B cell (primary cell): Measurements from ENCODE around the gene TSN. TPM values are rescaled to one million over a fixed set of nuclear protein-coding genes. Genes with fewer than 3 reads are reported as not detected.
"Not testable (repeated sequence)": the region's sequence is repeated elsewhere in the genome, so short reads cannot be mapped to it uniquely, and the experiment has no call there.

Experiments used
- ATAC-seq: fragments of 200-7000 bp; cut with Tn5 transposase; one replicate; pipeline ENCODE4 v1.10.0; 2021; ENCODE audit warnings: low read depth, mild to moderate bottlenecking, moderate number of reproducible peaks, moderate library complexity
- CTCF ChIA-PET: fragments of 350-600 bp; sonication (Branson Sonifier 250); formaldehyde crosslinking; loops from one replicate; lab custom pipeline; 2021; ENCODE audit warnings: antibody characterized with exemption, inconsistent platforms; lab: Charles Lee
- POLR2A ChIA-PET: fragments of 350-600 bp; sonication (Branson Sonifier 250); formaldehyde crosslinking; loops from one replicate; lab custom pipeline; 2021; ENCODE audit warnings: antibody characterized with exemption; lab: Charles Lee
- DNase-seq: peaks from one replicate; pipeline ENCODE4 v3.0.0; 2013
- H2AFZ ChIP-seq: 2 replicates; pipeline ENCODE4 v1.6.1; 2012; ENCODE audit warnings: mild to moderate bottlenecking, low read depth, low read length; ENCODE audit not compliant: insufficient read depth, poor library complexity, severe bottlenecking
- H3K27ac ChIP-seq, 2 donors: 1 replicate in 1 of 2; 2 replicates in 1 of 2; pipeline ENCODE4 v1.5.1; 2012 to 2013; ENCODE audit warnings: low read length in 2 of 2, mild to moderate bottlenecking in 2 of 2, moderate library complexity in 1 of 2
- H3K27me3 ChIP-seq, 4 experiments: fragments of 200-600 bp in 1 of 4; sonication (generic) in 1 of 4; replicated peaks in 1 of 4; 1 replicate in 2 of 4; 2 replicates in 2 of 4; pipeline versions ENCODE4 v1.6.1 to v1.7.0; 2013 to 2016; ENCODE audit warnings: low read length in 3 of 4, mild to moderate bottlenecking in 2 of 4, mixed read lengths in 1 of 4, moderate library complexity in 1 of 4; ENCODE audit not compliant: insufficient read depth in 4 of 4, control insufficient read depth in 3 of 4; ENCODE audit errors: control extremely low read depth in 1 of 4
- H3K36me3 ChIP-seq, 2 experiments: replicated peaks in 1 of 2; 1 replicate in 1 of 2; 2 replicates in 1 of 2; pipeline versions ENCODE4 v1.6.1 to v1.7.1; 2013; ENCODE audit warnings: low read length in 1 of 2; ENCODE audit not compliant: insufficient read depth in 2 of 2, control insufficient read depth in 1 of 2; ENCODE audit errors: control extremely low read depth in 1 of 2, extremely low read depth in 1 of 2
- H3K4me1 ChIP-seq, 2 donors: fragments of 200-600 bp in 1 of 2; sonication (generic) in 1 of 2; 1 replicate in 1 of 2; 2 replicates in 1 of 2; pipeline versions ENCODE4 v1.5.1 to v1.6.1; 2013 to 2017; ENCODE audit warnings: low read length in 2 of 2; ENCODE audit not compliant: control insufficient read depth in 2 of 2, insufficient read depth in 2 of 2
- H3K4me2 ChIP-seq: replicated peaks from 2 replicates; pipeline ENCODE3; 2012; ENCODE audit warnings: mild to moderate bottlenecking, low read depth, low read length; ENCODE audit not compliant: poor library complexity, severe bottlenecking
- H3K4me3 ChIP-seq, 5 experiments: fragments of 200-600 bp in 1 of 5; sonication (generic) in 1 of 5; 1 replicate in 3 of 5; 2 replicates in 2 of 5; pipeline versions ENCODE4 v1.5.1 to v1.7.0; 2011 to 2016; ENCODE audit warnings: low read length in 4 of 5, mild to moderate bottlenecking in 4 of 5, low read depth in 2 of 5, control low read depth in 1 of 5, moderate library complexity in 1 of 5; ENCODE audit not compliant: insufficient read depth in 1 of 5; ENCODE audit errors: control extremely low read depth in 1 of 5, extremely low read depth in 1 of 5
- H3K79me2 ChIP-seq: fragments of 200-600 bp; sonication (generic); one replicate; pipeline ENCODE4 v1.6.0; 2016; ENCODE audit warnings: low read length; ENCODE audit not compliant: control insufficient read depth, insufficient read depth
- H3K9ac ChIP-seq: fragments of 200-600 bp; sonication (generic); 2 replicates; pipeline ENCODE4 v1.6.1; 2017; ENCODE audit warnings: mild to moderate bottlenecking, low read length, moderate library complexity
- H3K9me3 ChIP-seq, 3 donors: one replicate each; pipeline versions ENCODE4 v1.6.1 to v1.7.1; 2013; ENCODE audit warnings: low read length in 2 of 3; ENCODE audit not compliant: control insufficient read depth in 2 of 3, insufficient read depth in 1 of 3; ENCODE audit errors: control extremely low read depth in 1 of 3
- H4K20me1 ChIP-seq: 2 replicates; pipeline ENCODE4 v1.6.0; 2012; ENCODE audit warnings: mild to moderate bottlenecking, low read length; ENCODE audit not compliant: insufficient read depth, control insufficient read depth, poor library complexity, severe bottlenecking
- H3K27ac Mint-ChIP-seq: one replicate; pipeline ENCODE4 v1.8.0; 2021; ENCODE audit warnings: mixed read lengths
- H3K27me3 Mint-ChIP-seq: one replicate; pipeline ENCODE4 v1.8.0; 2021; ENCODE audit warnings: mixed read lengths
- H3K4me1 Mint-ChIP-seq: one replicate; pipeline ENCODE4 v1.8.0; 2021; ENCODE audit warnings: mixed read lengths
- H3K4me3 Mint-ChIP-seq: one replicate; pipeline ENCODE4 v1.8.0; 2021; ENCODE audit warnings: mixed read lengths
- H3K9me3 Mint-ChIP-seq: one replicate; pipeline ENCODE4 v1.8.0; 2022; ENCODE audit warnings: mixed read lengths; ENCODE audit not compliant: insufficient read depth
- EZH2 ChIP-seq: IDR thresholded peaks from 2 replicates; pipeline ENCODE4 v1.6.1; 2012; ENCODE audit warnings: borderline replicate concordance, low read depth, mild to moderate bottlenecking, moderate library complexity, low read length; ENCODE audit not compliant: insufficient read depth, poor library complexity, severe bottlenecking
- WGBS: methylation state at CpG from one replicate; pipeline ENCODE4 v1.1.5; 2013; ENCODE audit warnings: missing lambda C conversion rate; ENCODE audit not compliant: insufficient coverage; 5-methylcytosine and 5-hydroxymethylcytosine counted together
- intact Hi-C: fragments of 100-400 bp; cut with micrococcal nuclease; formaldehyde crosslinking; loops from one replicate; pipeline ENCODE4 v1.10.0; 2022
- polyA plus RNA-seq: library from polyadenylated mRNA; depleted of rRNA; stranded (reverse); fragments of >200 nt; gene quantifications from 2 replicates; pipeline ENCODE4 v1.2.3, GENCODE V29; 2012
- total RNA-seq, 2 donors: library from RNA; stranded (reverse); fragments of 120-200 nt in 1 of 2; gene quantifications; 1 replicate in 1 of 2; 2 replicates in 1 of 2; pipeline versions ENCODE4 v1.2.3 to v1.2.4, GENCODE V29; 2013 to 2022
- TF ChIP-seq, protein P1 (sequence below): fragments of 200-600 bp; IDR thresholded peaks from one replicate; pipeline ENCODE4 v1.8.0; 2022; ENCODE audit warnings: antibody characterized with exemption, mild to moderate bottlenecking

The TSN gene
- total and polyA plus RNA-seq, 2 donors (not counting 1 experiment from before 2014, with no cell fraction given) = 10.8 to 43.4 TPM

DNA sequence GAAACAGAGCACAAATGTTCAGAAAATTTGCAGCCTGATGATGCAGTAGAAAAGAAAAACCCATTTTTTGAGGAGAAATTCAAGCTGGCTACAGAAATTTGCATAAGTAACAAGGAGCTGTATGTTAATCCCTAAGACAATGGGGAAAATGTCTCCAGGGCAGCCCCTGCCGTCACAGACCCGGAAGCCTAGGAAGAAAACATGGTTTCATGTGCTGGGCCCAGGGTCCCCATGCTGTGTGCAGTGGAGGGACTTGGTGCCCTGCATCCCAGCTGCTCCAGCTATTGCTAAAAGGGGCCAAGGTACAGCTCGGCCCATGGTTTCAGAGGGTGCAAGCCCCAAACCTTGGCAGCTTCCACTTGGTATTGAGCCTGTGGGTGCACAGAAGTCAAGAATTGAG, 57.6 kb downstream of the TSN start:
- H3K27me3 Mint-ChIP-seq, H3K9me3 Mint-ChIP-seq, H3K27ac ChIP-seq, H2AFZ ChIP-seq, ATAC-seq, H3K4me1 ChIP-seq, H3K27me3 ChIP-seq, POLR2A ChIA-PET, H3K27ac Mint-ChIP-seq, H3K9ac ChIP-seq, H3K4me3 ChIP-seq, H3K9me3 ChIP-seq, H3K4me1 Mint-ChIP-seq, DNase-seq, CTCF ChIA-PET, H3K36me3 ChIP-seq, H3K4me3 Mint-ChIP-seq, H3K79me2 ChIP-seq, H4K20me1 ChIP-seq, H3K4me2 ChIP-seq, intact Hi-C loops: not testable (repeated sequence)
- WGBS = 94% methylated on average over 3 of the region's 3 CpGs

DNA sequence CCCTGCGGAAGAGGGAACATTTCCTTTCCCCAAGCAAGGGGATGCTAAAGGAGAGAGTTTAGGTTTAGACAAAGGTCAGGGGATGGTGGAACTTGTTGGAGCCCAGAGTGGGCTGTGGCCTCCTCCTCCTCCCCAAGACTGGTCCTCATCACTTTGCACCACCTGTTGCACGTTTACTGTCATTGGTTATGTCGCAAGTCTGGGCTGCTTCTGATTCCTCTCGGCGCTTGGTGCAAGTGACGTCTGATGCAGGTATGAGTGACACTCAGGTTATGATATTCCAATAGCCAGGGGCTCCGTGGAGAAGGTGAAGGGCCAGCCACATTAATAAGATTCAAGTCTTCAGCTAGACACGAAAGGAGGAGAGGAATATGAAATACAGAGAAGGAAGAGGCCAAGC, 59.8 kb downstream of the TSN start:
- Mint-ChIP-seq H3K27ac (no peak overlapping the region), H3K9me3 (no peaks in the 10 kb centered on the region), H3K4me1 (peaks cover 16% of the 10 kb centered on the region), H3K4me3 (no peak overlapping the region), H3K27me3 (peaks cover 7% of the 10 kb centered on the region)
- ATAC-seq = no peak
- WGBS = 84% methylated on average over 7 of the region's 8 CpGs
- H3K4me2 ChIP-seq = no peak overlapping the region
- H4K20me1 ChIP-seq = no peaks in the 10 kb centered on the region
- no peaks in the 10 kb centered on the region for H3K79me2 ChIP-seq
- no peak overlapping the region for H3K4me3 ChIP-seq
- POLR2A ChIA-PET = no interaction called here
- H3K27ac ChIP-seq = no peak overlapping the region
- H2AFZ ChIP-seq = no peak overlapping the region
- peaks cover 0 to 7% (median 0%) of the 10 kb centered on the region in 3 donors for H3K9me3 ChIP-seq
- no peaks in the 10 kb centered on the region for H3K27me3 ChIP-seq
- DNase-seq = no peak
- peaks cover 13 to 17% of the 10 kb centered on the region in 2 donors for H3K4me1 ChIP-seq
- no peak overlapping the region for H3K9ac ChIP-seq
- no peaks in the 10 kb centered on the region for H3K36me3 ChIP-seq
- TF ChIP-seq, protein P1, sequence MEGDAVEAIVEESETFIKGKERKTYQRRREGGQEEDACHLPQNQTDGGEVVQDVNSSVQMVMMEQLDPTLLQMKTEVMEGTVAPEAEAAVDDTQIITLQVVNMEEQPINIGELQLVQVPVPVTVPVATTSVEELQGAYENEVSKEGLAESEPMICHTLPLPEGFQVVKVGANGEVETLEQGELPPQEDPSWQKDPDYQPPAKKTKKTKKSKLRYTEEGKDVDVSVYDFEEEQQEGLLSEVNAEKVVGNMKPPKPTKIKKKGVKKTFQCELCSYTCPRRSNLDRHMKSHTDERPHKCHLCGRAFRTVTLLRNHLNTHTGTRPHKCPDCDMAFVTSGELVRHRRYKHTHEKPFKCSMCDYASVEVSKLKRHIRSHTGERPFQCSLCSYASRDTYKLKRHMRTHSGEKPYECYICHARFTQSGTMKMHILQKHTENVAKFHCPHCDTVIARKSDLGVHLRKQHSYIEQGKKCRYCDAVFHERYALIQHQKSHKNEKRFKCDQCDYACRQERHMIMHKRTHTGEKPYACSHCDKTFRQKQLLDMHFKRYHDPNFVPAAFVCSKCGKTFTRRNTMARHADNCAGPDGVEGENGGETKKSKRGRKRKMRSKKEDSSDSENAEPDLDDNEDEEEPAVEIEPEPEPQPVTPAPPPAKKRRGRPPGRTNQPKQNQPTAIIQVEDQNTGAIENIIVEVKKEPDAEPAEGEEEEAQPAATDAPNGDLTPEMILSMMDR = no peak
- no peak for TF ChIP-seq EZH2
- CTCF ChIA-PET = no interaction called here
- intact Hi-C loops = no loop called here
